Mammary epithelial cell (primary cell): ENCODE results near the gene TP53BP1.

Experiments used
- EZH2 ChIP-seq: IDR thresholded peaks from 2 replicates; pipeline ENCODE4 v1.6.1; 2012; ENCODE audit warnings: low read length, inconsistent platforms, borderline replicate concordance
- TF ChIP-seq, protein P1 (sequence below), 2 donors: IDR thresholded peaks in 1 of 2; conservative IDR thresholded peaks in 1 of 2; 2 replicates each; pipeline ENCODE4 v1.5.1; 2011 to 2012; ENCODE audit warnings: inconsistent platforms in 2 of 2, low read length in 2 of 2, mild to moderate bottlenecking in 2 of 2, control low read depth in 1 of 2, low read depth in 1 of 2; ENCODE audit not compliant: insufficient read depth in 1 of 2; ENCODE audit errors: extremely low read depth in 1 of 2

DNA sequence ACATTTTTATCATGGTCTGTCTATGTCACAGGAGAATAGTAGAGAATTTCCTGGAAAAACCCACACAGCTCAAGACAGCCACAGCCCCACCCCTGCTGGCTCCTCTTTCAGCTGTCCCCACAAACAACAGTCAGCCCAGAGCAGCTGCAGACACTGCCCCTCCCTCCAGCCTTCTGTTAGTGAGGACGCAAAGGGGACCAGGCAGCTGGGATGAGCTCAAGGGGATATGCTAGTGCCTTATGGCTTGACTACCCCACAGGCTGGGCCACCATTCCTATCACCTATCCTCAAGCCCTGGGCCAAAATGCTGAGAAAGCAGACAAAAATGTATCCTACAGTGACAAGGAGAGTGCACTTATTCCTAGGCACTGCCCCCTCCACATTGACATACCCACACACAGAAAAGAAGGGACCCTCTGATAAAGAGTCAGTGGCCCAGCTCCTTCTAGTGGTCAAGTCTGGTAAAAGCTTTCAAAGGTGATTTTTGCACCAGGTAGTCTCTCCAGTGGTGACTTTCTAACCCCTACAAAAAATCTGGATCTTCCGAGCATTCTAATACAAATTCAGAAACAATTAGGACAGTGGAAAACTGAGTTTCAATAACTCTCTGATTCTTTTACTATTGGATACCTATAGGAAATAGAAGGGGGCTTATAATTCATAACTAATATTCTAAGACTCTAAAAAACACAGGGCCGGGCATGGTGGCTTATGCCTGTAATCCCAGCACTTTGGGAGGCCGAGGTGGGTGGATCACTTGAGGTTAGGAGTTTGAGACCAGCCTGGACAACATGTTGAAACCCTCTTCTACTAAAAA is 21.5 kb upstream of the TP53BP1 start:
- TF ChIP-seq, protein P1, sequence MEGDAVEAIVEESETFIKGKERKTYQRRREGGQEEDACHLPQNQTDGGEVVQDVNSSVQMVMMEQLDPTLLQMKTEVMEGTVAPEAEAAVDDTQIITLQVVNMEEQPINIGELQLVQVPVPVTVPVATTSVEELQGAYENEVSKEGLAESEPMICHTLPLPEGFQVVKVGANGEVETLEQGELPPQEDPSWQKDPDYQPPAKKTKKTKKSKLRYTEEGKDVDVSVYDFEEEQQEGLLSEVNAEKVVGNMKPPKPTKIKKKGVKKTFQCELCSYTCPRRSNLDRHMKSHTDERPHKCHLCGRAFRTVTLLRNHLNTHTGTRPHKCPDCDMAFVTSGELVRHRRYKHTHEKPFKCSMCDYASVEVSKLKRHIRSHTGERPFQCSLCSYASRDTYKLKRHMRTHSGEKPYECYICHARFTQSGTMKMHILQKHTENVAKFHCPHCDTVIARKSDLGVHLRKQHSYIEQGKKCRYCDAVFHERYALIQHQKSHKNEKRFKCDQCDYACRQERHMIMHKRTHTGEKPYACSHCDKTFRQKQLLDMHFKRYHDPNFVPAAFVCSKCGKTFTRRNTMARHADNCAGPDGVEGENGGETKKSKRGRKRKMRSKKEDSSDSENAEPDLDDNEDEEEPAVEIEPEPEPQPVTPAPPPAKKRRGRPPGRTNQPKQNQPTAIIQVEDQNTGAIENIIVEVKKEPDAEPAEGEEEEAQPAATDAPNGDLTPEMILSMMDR (conservative IDR thresholded peaks at IDR 0.05 in 1 of 2, IDR thresholded peaks at IDR 0.05 in 1 of 2; ENCODE audit: extremely low read depth in 1 of 2, insufficient read depth in 1 of 2, low read depth in 1 of 2, low read length in 2 of 2) = peak; percentile 57 to 67
- no peak for TF ChIP-seq EZH2
